ENCODE data around the gene NBPF4.

Gene NBPF4

GRCh38 chr1:108190686-108191416 lies 53.0 kb downstream of the NBPF4 start:
- no peak overlapping the region for H3K4me3 ChIP-seq (ENCODE audit: low read length)
- TF ChIP-seq CTCF (conservative IDR thresholded peaks at IDR 0.05; ENCODE audit: low read length): no peak
- no peak for DNase-seq (ENCODE audit: low read depth)

GRCh38 chr1:108190001-108190634 lies 53.8 kb downstream of the NBPF4 start:
- no peak for DNase-seq (ENCODE audit: low read depth)
- TF ChIP-seq CTCF (conservative IDR thresholded peaks at IDR 0.05; ENCODE audit: low read length): no peak
- H3K4me3 ChIP-seq (ENCODE audit: low read length): no peak overlapping the region

- no peak for DNase-seq (ENCODE audit: low read depth)
- TF ChIP-seq CTCF (conservative IDR thresholded peaks at IDR 0.05; ENCODE audit: low read length): no peak
- no peak overlapping the region for H3K4me3 ChIP-seq (ENCODE audit: low read length)
Observed at GRCh38 chr1:108188801-108189200, 55.1 kb downstream of the NBPF4 start.

- no peak overlapping the region for H3K4me3 ChIP-seq (ENCODE audit: low read length)
- TF ChIP-seq CTCF (conservative IDR thresholded peaks at IDR 0.05; ENCODE audit: low read length): no peak
Observed at GRCh38 chr1:108182959-108183700, 60.7 kb downstream of the NBPF4 start.

GRCh38 chr1:108179018-108179417 lies 64.9 kb downstream of the NBPF4 start:
- TF ChIP-seq CTCF (conservative IDR thresholded peaks at IDR 0.05; ENCODE audit: low read length): no peak
- H3K4me3 ChIP-seq (ENCODE audit: low read length): no peak overlapping the region
- DNase-seq (ENCODE audit: low read depth): no peak

More at GRCh38 chr1:108182959-108183700, 60.7 kb downstream of the NBPF4 start:
- DNase-seq (ENCODE audit: low read depth): no peak
